ENCODE data around the gene ABLIM1.

Gene ABLIM1

GRCh38 chr10:114526504-114527238 lies 131.4 kb downstream of the ABLIM1 start:
- H3K4me1 ChIP-seq (ENCODE audit: control insufficient read depth, insufficient read depth, low read length, poor library complexity, severe bottlenecking): peaks cover 44% of the 10 kb centered on the region
- peak overlapping the region; percentile 54 for H3K4me3 ChIP-seq (ENCODE audit: insufficient read depth, low read depth, low read length, poor library complexity, severe bottlenecking)
- H3K27me3 ChIP-seq (replicated peaks; ENCODE audit: control insufficient read depth, insufficient read depth, low read length, poor library complexity, severe bottlenecking): no peaks in the 10 kb centered on the region
- H3K27ac ChIP-seq (ENCODE audit: insufficient read depth, low read length, poor library complexity, severe bottlenecking): peak overlapping the region; percentile 89
- DNase-seq: peak; percentile 82 to 85 (median 84)
- no peaks in the 10 kb centered on the region for H3K36me3 ChIP-seq (ENCODE audit: control insufficient read depth, insufficient read depth, low read length)
- H3K9me3 ChIP-seq (ENCODE audit: control insufficient read depth, low read length): no peaks in the 10 kb centered on the region

GRCh38 chr10:114526126-114526503 lies 132.0 kb downstream of the ABLIM1 start:
- Histone ChIP-seq H3K4me1 (ENCODE audit: control insufficient read depth, insufficient read depth, low read length, poor library complexity, severe bottlenecking) (peaks cover 50% of the 10 kb centered on the region), H3K27me3 (replicated peaks; ENCODE audit: control insufficient read depth, insufficient read depth, low read length, poor library complexity, severe bottlenecking) (no peaks in the 10 kb centered on the region), H3K36me3 (ENCODE audit: control insufficient read depth, insufficient read depth, low read length) (no peaks in the 10 kb centered on the region), H3K9me3 (ENCODE audit: control insufficient read depth, low read length) (no peaks in the 10 kb centered on the region), H3K27ac (ENCODE audit: insufficient read depth, low read length, poor library complexity, severe bottlenecking) (peak overlapping the region; percentile 89), H3K4me3 (ENCODE audit: insufficient read depth, low read depth, low read length, poor library complexity, severe bottlenecking) (peak overlapping the region; percentile 54)
- DNase-seq: peak in 2 of 3 donors; percentile 14 to 25

GRCh38 chr10:114525368-114525949 lies 132.6 kb downstream of the ABLIM1 start:
- H3K36me3 ChIP-seq (ENCODE audit: control insufficient read depth, insufficient read depth, low read length): no peaks in the 10 kb centered on the region
- H3K27me3 ChIP-seq (replicated peaks; ENCODE audit: control insufficient read depth, insufficient read depth, low read length, poor library complexity, severe bottlenecking): no peaks in the 10 kb centered on the region
- H3K4me3 ChIP-seq (ENCODE audit: insufficient read depth, low read depth, low read length, poor library complexity, severe bottlenecking): peak overlapping the region; percentile 54
- H3K27ac ChIP-seq (ENCODE audit: insufficient read depth, low read length, poor library complexity, severe bottlenecking): peak overlapping the region; percentile 89
- no peaks in the 10 kb centered on the region for H3K9me3 ChIP-seq (ENCODE audit: control insufficient read depth, low read length)
- peaks cover 51% of the 10 kb centered on the region for H3K4me1 ChIP-seq (ENCODE audit: control insufficient read depth, insufficient read depth, low read length, poor library complexity, severe bottlenecking)
- DNase-seq: no peak

GRCh38 chr10:114523876-114524275 lies 134.2 kb downstream of the ABLIM1 start:
- H3K36me3 ChIP-seq (ENCODE audit: control insufficient read depth, insufficient read depth, low read length): no peaks in the 10 kb centered on the region
- H3K27me3 ChIP-seq (replicated peaks; ENCODE audit: control insufficient read depth, insufficient read depth, low read length, poor library complexity, severe bottlenecking): no peaks in the 10 kb centered on the region
- no peaks in the 10 kb centered on the region for H3K9me3 ChIP-seq (ENCODE audit: control insufficient read depth, low read length)
- peaks cover 66% of the 10 kb centered on the region for H3K4me1 ChIP-seq (ENCODE audit: control insufficient read depth, insufficient read depth, low read length, poor library complexity, severe bottlenecking)
- H3K4me3 ChIP-seq (ENCODE audit: insufficient read depth, low read depth, low read length, poor library complexity, severe bottlenecking): peak overlapping the region; percentile 54
- H3K27ac ChIP-seq (ENCODE audit: insufficient read depth, low read length, poor library complexity, severe bottlenecking): no peak overlapping the region
- no peak for DNase-seq

GRCh38 chr10:114521255-114521654 lies 136.8 kb downstream of the ABLIM1 start:
- Histone ChIP-seq H3K9me3 (ENCODE audit: control insufficient read depth, low read length) (no peaks in the 10 kb centered on the region), H3K27ac (ENCODE audit: insufficient read depth, low read length, poor library complexity, severe bottlenecking) (no peak overlapping the region), H3K36me3 (ENCODE audit: control insufficient read depth, insufficient read depth, low read length) (no peaks in the 10 kb centered on the region), H3K4me3 (ENCODE audit: insufficient read depth, low read depth, low read length, poor library complexity, severe bottlenecking) (no peak overlapping the region), H3K27me3 (replicated peaks; ENCODE audit: control insufficient read depth, insufficient read depth, low read length, poor library complexity, severe bottlenecking) (no peaks in the 10 kb centered on the region), H3K4me1 (ENCODE audit: control insufficient read depth, insufficient read depth, low read length, poor library complexity, severe bottlenecking) (peaks cover 60% of the 10 kb centered on the region)
- DNase-seq: no peak

GRCh38 chr10:114520453-114520852 lies 137.6 kb downstream of the ABLIM1 start:
- H3K4me3 ChIP-seq (ENCODE audit: insufficient read depth, low read depth, low read length, poor library complexity, severe bottlenecking): no peak overlapping the region
- H3K27me3 ChIP-seq (replicated peaks; ENCODE audit: control insufficient read depth, insufficient read depth, low read length, poor library complexity, severe bottlenecking): no peaks in the 10 kb centered on the region
- H3K9me3 ChIP-seq (ENCODE audit: control insufficient read depth, low read length): no peaks in the 10 kb centered on the region
- no peak overlapping the region for H3K27ac ChIP-seq (ENCODE audit: insufficient read depth, low read length, poor library complexity, severe bottlenecking)
- no peak for DNase-seq
- H3K4me1 ChIP-seq (ENCODE audit: control insufficient read depth, insufficient read depth, low read length, poor library complexity, severe bottlenecking): peaks cover 60% of the 10 kb centered on the region
- H3K36me3 ChIP-seq (ENCODE audit: control insufficient read depth, insufficient read depth, low read length): no peaks in the 10 kb centered on the region

GRCh38 chr10:114519756-114520293 lies 138.2 kb downstream of the ABLIM1 start:
- Histone ChIP-seq H3K27me3 (replicated peaks; ENCODE audit: control insufficient read depth, insufficient read depth, low read length, poor library complexity, severe bottlenecking) (no peaks in the 10 kb centered on the region), H3K4me3 (ENCODE audit: insufficient read depth, low read depth, low read length, poor library complexity, severe bottlenecking) (no peak overlapping the region), H3K27ac (ENCODE audit: insufficient read depth, low read length, poor library complexity, severe bottlenecking) (peak overlapping the region; percentile 5), H3K36me3 (ENCODE audit: control insufficient read depth, insufficient read depth, low read length) (no peaks in the 10 kb centered on the region), H3K9me3 (ENCODE audit: control insufficient read depth, low read length) (no peaks in the 10 kb centered on the region), H3K4me1 (ENCODE audit: control insufficient read depth, insufficient read depth, low read length, poor library complexity, severe bottlenecking) (peaks cover 59% of the 10 kb centered on the region)
- no peak for DNase-seq

GRCh38 chr10:114519306-114519669 lies 138.8 kb downstream of the ABLIM1 start:
- no peaks in the 10 kb centered on the region for H3K36me3 ChIP-seq (ENCODE audit: control insufficient read depth, insufficient read depth, low read length)
- H3K4me3 ChIP-seq (ENCODE audit: insufficient read depth, low read depth, low read length, poor library complexity, severe bottlenecking): no peak overlapping the region
- H3K27me3 ChIP-seq (replicated peaks; ENCODE audit: control insufficient read depth, insufficient read depth, low read length, poor library complexity, severe bottlenecking): no peaks in the 10 kb centered on the region
- peaks cover 58% of the 10 kb centered on the region for H3K4me1 ChIP-seq (ENCODE audit: control insufficient read depth, insufficient read depth, low read length, poor library complexity, severe bottlenecking)
- no peak for DNase-seq
- H3K27ac ChIP-seq (ENCODE audit: insufficient read depth, low read length, poor library complexity, severe bottlenecking): peak overlapping the region; percentile 5
- H3K9me3 ChIP-seq (ENCODE audit: control insufficient read depth, low read length): no peaks in the 10 kb centered on the region

- H3K27me3 ChIP-seq (replicated peaks; ENCODE audit: control insufficient read depth, insufficient read depth, low read length, poor library complexity, severe bottlenecking): no peaks in the 10 kb centered on the region
- no peaks in the 10 kb centered on the region for H3K9me3 ChIP-seq (ENCODE audit: control insufficient read depth, low read length)
- peak overlapping the region; percentile 5 for H3K27ac ChIP-seq (ENCODE audit: insufficient read depth, low read length, poor library complexity, severe bottlenecking)
- H3K36me3 ChIP-seq (ENCODE audit: control insufficient read depth, insufficient read depth, low read length): no peaks in the 10 kb centered on the region
- no peak for DNase-seq
- H3K4me1 ChIP-seq (ENCODE audit: control insufficient read depth, insufficient read depth, low read length, poor library complexity, severe bottlenecking): peaks cover 51% of the 10 kb centered on the region
- H3K4me3 ChIP-seq (ENCODE audit: insufficient read depth, low read depth, low read length, poor library complexity, severe bottlenecking): no peak overlapping the region
Observed at GRCh38 chr10:114518401-114519305, 139.4 kb downstream of the ABLIM1 start.

All from effector memory CD4-positive, alpha-beta T cell (primary cell).